NCI-H1092 (cell line): ENCODE measurements around the gene SCARB1.

ENCODE experiments used
- DNase-seq: peaks from one replicate; lab custom pipeline; 2025; lab: John Stamatoyannopoulos, UW

Gene SCARB1

GRCh38 chr12:124862768-124863415, 772 bp downstream of the SCARB1 start:
- DNase-seq, result no peak

DNA sequence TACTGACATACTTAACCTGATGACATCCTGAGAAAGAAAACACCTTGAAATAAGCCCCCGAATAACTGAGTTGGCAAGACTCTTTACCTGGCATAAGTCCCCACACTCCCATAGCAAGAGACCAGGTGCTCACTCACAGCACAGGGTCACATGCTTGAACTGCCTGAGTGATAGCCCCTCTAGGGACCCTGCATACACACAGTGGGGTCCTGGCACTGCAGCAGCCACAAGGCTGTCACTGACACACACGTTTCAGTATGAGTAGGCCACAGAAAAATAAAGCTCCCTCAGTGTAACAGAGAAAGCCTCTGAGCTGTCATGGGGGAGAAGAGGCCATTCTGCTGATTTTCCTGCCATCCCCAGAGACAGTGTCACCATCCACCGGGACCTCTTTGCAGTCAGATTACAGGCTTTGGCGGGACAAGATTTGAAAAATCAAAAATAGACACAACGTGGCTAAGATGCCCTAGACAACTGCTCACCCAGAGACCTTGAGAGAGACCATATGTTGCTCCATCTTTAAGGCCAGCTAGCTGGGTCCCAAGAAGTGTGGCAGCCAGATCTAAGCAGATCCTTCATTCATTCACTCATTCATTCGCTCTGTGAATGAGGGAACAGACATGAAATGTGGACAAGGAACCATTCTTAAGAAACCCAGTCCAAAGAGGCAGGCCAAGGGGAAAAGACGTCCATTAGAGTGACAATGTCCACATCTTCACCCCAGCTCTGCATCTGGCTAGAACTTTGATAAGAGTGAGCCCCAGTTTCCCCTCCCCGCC, 1.6 kb downstream of the SCARB1 start:
- no peak for DNase-seq

GRCh38 chr12:124861492-124861891, 2.2 kb downstream of the SCARB1 start:
- DNase-seq, result no peak

DNA sequence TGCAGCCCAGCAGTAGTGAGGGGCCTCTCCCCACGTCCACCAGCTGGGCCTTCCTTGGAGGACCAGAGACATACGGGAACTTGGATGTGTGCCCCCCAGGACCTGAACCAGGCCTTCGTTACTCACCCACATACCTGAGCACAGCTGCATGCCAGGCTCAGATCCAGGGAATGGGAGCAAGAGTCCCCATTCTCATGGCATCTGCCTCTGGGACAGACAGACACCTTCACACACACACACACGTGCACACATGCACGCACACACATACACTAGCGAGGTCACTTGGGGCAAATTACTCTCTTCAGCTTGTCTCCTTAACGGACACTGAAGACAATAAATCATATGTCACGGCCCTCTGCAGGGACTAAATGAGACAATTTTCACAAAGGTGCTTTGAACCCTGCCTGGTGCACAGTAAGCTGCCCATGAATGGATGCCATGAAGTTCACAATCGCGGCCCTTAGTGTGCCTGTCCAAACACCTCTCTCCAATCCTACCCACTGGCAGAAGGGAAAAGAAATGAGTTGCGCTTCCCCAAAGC, 5.7 kb downstream of the SCARB1 start:
- no peak for DNase-seq

DNA sequence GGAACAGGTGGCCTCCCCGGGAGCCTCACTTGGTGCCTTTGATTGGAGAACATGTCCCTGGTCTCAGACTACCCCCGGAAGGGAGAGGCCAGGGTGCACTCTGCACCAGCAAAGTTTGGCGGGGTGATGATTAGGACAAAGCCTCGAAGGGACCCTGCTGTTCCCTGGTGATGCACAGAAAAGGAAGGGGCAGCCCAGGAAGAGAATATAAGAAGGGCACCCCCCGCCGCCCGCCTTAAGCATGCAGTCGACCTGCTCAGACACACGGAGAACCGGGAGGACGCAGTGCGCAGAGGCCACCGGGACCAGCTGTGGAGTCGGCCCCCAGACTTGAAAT, 6.9 kb downstream of the SCARB1 start:
- DNase-seq, result no peak

DNA sequence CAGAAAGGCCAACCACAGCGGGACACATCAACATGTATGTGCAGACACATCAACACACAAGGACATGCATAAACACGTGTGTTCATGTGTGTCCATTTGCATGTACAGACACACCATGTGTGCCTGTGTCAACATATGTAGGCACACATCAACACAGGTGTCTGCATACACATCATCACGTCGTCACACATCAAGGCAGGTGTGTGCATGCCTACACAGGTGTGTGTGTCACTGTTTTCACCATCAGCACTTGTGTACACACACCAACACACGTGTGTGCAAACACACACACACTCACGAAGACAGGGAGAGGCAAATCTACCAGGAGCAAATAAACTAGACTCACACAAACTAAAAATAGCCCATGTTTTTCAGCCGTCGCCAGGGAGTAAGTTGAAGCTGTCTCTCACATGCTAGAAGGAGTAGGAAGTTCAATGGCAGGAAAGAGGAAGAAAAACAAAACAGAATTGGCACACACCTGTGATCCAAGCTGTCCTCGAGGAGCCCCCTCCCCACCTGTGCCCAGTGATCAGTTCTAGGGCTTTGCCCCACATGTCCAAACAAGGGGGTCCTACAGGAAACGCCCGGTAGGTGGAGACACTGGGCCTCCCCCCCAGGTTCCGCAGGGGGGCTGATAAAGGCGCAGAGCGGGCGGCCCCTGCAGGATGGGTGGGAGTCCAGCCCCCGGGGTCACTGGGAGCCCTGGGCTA, 7.4 kb downstream of the SCARB1 start:
- DNase-seq, result no peak

- DNase-seq, result no peak
Measured at GRCh38 chr12:124855275-124855957, 8.2 kb downstream of the SCARB1 start.

GRCh38 chr12:124854637-124855184, 9.0 kb downstream of the SCARB1 start:
- DNase-seq, result no peak

- DNase-seq, result no peak
Measured at GRCh38 chr12:124853781-124854636, 9.7 kb downstream of the SCARB1 start.

DNA sequence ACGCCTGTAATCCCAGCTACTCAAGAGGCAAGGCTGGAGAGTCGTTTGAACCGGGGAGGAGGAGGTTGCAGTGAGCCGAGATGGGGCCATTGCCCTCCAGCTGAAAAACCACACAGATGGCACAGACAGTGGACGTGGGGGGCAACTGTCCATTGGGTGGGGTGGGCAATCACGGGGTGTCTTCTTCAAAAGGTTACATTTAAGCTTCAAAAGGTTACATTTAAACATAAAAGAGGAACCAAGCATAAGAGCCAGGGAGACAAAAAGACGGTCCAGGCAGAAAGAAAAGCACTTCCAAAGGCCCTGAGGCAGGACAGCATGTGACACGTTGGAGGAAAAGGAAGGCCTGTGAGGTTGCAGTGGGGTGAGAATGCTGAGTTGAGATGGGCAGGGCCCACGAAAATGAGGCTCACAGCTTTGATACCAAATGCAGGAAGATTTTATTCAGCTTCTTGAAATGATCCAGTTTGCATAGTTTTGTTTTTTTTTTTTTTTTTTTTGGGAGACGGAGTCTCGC, 10.7 kb downstream of the SCARB1 start:
- no peak for DNase-seq

DNA sequence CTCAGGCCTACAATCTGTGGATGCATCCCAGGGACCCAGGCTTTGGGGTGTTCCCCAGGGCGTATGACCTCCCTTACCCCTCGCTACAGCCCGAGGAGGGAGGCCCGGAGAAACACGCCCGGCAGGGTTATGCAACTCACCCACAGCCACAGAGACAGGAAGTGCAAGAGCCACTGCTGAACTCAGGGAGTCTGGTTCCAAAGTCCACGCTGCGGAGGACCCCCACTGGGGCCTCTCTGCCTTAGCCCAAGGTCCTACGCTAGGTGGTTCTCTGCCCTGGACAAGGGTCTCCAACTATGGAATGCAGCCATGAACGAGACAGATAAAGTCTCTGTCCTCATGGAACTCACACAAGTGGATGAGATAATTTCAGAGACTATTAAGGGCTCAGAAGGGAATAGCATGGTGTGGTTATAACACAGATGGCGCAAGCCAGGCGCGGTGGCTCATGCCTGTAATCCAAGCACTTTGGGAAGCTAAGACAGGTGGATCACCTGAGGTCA, 11.3 kb downstream of the SCARB1 start:
- DNase-seq, result no peak

GRCh38 chr12:124851342-124851741, 12.3 kb downstream of the SCARB1 start:
- no peak for DNase-seq

GRCh38 chr12:124849382-124849781, 14.3 kb downstream of the SCARB1 start:
- no peak for DNase-seq

DNA sequence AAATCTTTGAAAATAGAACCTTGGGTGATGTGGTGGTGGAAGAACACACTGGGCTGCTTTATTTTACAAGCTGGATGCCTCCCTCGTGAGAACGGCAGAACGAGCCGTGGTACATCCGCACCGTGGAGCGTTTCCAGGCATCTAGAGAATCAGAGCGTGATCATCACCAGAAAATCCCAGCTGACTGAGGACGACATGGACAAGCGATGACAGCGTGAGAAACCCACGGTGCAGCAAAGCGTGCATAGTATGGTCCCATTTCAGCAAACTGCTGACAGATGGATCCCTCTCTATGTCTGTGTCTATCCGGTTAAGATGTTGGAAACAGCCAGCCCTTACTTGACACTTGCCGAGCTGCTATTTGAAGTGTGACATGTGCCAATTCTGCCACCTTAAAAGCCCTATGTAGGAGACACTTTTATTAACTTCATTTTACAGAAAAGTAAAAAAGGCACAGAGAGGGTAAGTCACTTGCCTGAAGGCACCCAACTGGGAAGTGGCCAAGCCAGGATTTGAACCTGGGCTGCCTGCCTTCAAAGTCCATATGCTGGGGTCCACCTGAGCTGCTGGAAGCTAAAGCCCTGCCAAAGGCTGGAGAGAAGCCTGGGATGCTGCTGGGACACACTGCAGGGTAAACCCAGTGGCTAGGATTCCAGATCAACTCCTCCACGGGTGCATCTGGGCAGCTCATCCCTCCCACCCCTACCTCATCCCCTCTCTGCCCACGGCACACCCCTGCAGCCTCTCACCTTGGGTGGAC, 14.9 kb downstream of the SCARB1 start:
- no peak for DNase-seq

- DNase-seq, result no peak
Measured at GRCh38 chr12:124847113-124848074, 16.3 kb downstream of the SCARB1 start.

DNA sequence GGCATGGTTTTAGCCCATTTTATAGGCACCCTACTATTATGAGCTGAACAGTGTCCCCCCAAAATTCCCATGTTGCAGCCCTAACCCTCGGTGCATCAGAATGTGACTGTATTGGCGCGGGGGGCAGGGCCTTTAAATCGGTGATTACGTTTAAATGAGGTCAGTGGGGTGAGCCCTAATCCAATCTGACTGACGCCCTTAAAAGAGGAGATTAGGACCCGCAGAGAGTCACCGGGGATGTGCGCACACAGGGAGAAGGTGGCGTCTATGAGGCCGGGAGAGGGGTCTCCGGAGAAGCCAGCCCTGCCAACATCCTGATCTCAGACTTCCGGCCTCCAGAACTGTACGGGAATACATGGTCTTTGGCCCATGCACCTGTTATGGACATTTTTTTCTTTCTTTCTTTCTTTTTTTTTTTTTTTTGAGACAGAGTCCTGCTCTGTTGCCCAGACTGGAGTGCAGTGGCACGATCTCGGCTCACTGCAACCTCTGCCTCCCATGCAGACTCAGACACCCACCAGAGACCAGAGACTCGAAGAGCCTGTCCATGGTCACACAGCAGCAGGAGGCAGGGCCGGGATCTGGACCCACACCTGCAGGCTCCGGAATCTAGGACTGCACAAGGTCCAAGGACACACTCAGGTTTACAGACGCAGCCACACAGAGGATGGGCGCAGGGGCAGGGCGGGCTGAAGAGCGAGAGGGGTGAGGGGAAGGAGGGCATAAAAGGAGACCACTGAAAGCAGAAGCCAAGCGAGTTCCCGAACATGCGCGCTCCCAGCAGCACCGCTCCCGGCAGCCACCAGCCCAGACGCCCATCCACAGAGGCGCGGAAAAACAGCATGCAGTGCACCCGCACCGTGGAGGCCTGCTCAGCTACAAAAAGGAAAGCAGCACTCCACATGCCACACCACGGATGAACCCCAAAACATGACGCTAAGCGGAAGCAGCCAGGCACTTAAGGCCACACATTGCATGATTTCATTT, 19.0 kb downstream of the SCARB1 start:
- no peak for DNase-seq

DNA sequence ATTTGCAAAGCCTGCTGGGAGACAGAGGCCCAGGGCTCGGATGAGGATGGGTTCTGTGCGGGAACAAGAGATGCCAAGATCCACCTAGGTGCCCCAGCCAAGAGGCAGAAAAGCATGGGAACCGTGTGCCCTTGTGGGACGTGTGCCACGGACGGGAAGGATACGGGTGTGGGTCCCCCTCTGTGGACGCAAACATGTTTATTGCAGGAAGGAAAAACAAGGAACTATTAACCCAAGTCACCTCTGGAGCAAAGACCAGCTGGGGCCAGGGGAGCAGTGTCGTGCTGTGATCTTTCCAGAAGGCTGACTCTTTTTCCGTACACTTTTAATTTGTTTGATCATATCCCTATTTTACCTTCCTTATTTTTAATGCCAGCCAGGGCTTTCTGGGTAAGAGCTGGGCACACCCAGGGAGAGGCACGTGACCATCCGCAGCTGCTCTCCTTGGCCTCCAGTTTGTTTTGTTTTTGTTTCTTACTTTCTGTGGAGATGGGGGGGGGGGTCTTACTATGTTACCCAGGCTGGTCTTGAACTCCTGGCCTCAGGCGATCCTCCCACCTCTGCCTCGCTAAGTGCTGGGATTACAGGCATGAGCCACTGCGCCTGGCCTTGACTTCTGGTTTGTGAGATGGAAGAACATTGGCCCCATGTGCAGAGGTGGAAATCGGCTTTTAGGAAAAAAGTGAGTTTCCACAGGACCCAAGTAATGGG, 20.7 kb downstream of the SCARB1 start:
- DNase-seq, result no peak
